KOPT-K1 (cell line): ENCODE measurements around the gene ARF4.

ENCODE experiments used
- H3K27ac ChIP-seq: fragments of 200-600 bp; sonication (generic); 2 replicates; pipeline ENCODE4 v1.5.1; 2016; ENCODE audit warnings: antibody characterized with exemption, mild to moderate bottlenecking, low read depth, low read length; ENCODE audit not compliant: poor library complexity, severe bottlenecking
- H3K36me3 ChIP-seq: fragments of 200-600 bp; sonication (generic); 2 replicates; pipeline ENCODE4 v1.5.1; 2017; ENCODE audit warnings: antibody characterized with exemption, mild to moderate bottlenecking, low read length, moderate library complexity; ENCODE audit not compliant: insufficient read depth
- H3K9me3 ChIP-seq: fragments of 200-600 bp; sonication (generic); 2 replicates; pipeline ENCODE4 v1.5.1; 2017; ENCODE audit warnings: antibody characterized with exemption, low read length, mild to moderate bottlenecking; ENCODE audit not compliant: insufficient read depth, poor library complexity, severe bottlenecking

The ARF4 gene

DNA sequence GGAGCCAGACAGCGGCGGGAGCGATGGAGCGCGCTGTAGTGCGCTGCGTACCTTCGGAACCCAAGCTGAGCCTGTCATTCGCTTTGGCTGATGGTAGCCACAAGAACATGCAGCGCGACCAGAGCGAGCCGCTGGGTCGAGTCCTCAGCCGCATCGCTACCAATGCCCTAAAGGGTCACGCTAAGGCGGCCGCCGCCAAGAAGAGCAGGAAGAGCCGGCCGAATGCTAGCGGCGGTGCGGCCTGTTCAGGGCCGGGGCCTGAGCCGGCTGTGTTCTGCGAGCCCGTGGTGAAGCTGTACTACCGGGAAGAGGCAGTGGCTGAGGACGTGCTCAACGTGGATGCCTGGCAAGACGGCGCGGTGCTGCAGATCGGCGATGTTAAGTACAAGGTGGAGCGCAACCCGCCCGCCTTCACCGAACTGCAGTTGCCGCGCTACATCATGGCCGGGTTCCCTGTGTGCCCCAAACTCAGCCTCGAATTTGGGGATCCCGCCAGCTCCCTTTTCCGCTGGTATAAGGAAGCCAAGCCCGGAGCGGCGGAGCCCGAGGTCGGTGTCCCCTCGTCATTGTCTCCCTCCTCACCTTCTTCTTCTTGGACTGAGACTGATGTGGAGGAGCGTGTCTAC lies 40.6 kb downstream of the ARF4 start:
- Histone ChIP-seq H3K36me3 (peaks cover 42% of the 10 kb centered on the region), H3K27ac (peak overlapping the region; percentile 87), H3K9me3 (no peaks in the 10 kb centered on the region)

GRCh38 chr3:57555738-57556458 lies 41.2 kb downstream of the ARF4 start, which contains the start of gene PDE12:
Gene PDE12, plus strand, starts transcription at chr3:57556274. Its CDS starts 106 bp downstream, at chr3:57556380.
- peak within 1 kb of the TSS; percentile 87 for H3K27ac ChIP-seq

GRCh38 chr3:57555306-57555705 lies 41.8 kb downstream of the ARF4 start:
- H3K9me3 ChIP-seq: no peaks in the 10 kb centered on the region
- peak overlapping the region; percentile 87 for H3K27ac ChIP-seq
- H3K36me3 ChIP-seq: peaks cover 29% of the 10 kb centered on the region

More at GRCh38 chr3:57555738-57556458, 41.2 kb downstream of the ARF4 start, which contains the start of gene PDE12:
- H3K9me3 ChIP-seq: no peaks in the 10 kb centered on the region
- peaks cover 35% of the 10 kb centered on the region for H3K36me3 ChIP-seq

DNA sequence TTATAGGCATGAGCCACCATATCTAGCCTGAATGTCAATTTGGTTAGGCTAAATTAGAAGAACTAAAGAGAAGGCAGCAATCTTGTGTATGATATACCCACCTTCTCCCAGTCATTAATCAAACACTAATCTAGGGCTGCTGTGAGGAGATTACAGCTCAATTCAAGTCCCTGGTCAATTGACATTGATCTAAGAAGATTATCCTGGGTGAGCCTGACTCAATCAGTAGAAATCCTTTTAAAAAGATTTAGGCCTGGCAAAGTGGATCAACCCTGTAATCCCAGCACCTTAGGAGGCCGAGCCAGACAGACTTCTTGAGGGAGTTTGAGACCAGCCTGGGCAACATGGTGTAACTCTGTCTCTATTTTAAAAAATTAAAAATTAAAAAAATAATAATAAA lies 50.5 kb downstream of the ARF4 start:
- no peaks in the 10 kb centered on the region for H3K36me3 ChIP-seq
- no peak overlapping the region for H3K27ac ChIP-seq
- H3K9me3 ChIP-seq: no peaks in the 10 kb centered on the region

- H3K27ac ChIP-seq: no peak overlapping the region
- H3K9me3 ChIP-seq: no peaks in the 10 kb centered on the region
- H3K36me3 ChIP-seq: no peaks in the 10 kb centered on the region
Measured at GRCh38 chr3:57545636-57546268, 51.4 kb downstream of the ARF4 start.

GRCh38 chr3:57544181-57545125 lies 52.7 kb downstream of the ARF4 start, which contains the start of gene DNAH12:
Gene DNAH12, minus strand, starts transcription at chr3:57544344. Its CDS starts 1,474 bp downstream, at chr3:57542870.
- H3K9me3 ChIP-seq: no peaks in the 10 kb centered on the region
- no peaks in the 10 kb centered on the region for H3K36me3 ChIP-seq
- no peak within 1 kb of the TSS for H3K27ac ChIP-seq

DNA sequence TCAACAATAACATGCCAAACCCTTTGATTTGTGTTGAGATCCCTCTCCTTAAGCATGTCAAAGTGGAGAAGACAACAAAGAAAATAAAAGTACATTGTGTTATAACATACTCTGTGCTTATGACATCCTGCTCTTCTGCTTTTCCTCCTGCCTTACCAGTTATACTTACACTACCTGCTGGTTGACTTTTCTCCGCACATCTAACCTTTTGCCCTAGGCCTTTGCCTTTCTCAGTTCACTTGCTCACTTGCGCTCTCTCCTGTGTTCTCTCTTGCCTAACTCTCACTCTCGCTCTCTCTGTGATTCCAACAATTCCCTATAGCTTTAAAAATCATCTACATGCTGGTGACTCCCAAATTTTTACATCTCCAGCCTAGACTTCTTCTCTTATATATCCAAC lies 58.7 kb downstream of the ARF4 start:
- Histone ChIP-seq H3K9me3 (no peaks in the 10 kb centered on the region), H3K27ac (no peak overlapping the region), H3K36me3 (no peaks in the 10 kb centered on the region)

- Histone ChIP-seq H3K9me3 (no peaks in the 10 kb centered on the region), H3K27ac (no peak overlapping the region), H3K36me3 (no peaks in the 10 kb centered on the region)
Measured at GRCh38 chr3:57530071-57530608, 67.0 kb downstream of the ARF4 start.
